A673 (cell line): ENCODE data around the gene NINJ1.

Experiments
- EZH2 ChIP-seq: fragments of 200-600 bp; sonication (generic); IDR thresholded peaks from 2 replicates; pipeline ENCODE4 v1.6.1; 2017; ENCODE audit warnings: borderline replicate concordance, low read depth, mild to moderate bottlenecking, mixed read lengths, antibody characterized with exemption, low read length; ENCODE audit not compliant: poor library complexity, severe bottlenecking
- TF ChIP-seq, protein P1 (sequence below): fragments of 300-800, 200-600 bp; sonication (generic); conservative IDR thresholded peaks from 2 replicates; pipeline ENCODE4 v1.5.1; 2017; ENCODE audit warnings: low read depth, mild to moderate bottlenecking, antibody characterized with exemption, low read length, moderate library complexity, mixed read lengths

DNA sequence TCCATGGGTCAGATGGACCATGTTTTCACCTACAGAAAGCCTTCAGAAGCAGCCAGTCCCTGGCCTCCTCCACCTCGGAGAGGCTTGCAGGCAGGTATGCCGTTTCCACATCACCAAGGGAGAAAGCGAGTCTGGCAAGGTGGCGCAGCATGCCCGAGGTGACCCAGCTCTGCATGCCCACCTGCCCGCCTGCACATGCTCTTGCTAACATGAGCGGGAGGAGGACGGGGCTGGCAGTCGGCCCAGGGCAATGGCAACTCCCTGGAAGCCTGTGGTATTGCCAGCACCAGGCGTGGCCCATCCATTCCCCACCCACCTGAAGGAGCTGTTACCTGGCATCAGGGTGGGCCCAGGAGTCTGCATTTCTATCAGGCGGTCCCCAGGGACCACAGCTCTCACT, 3.3 kb upstream of the NINJ1 start:
- TF ChIP-seq, protein P1, sequence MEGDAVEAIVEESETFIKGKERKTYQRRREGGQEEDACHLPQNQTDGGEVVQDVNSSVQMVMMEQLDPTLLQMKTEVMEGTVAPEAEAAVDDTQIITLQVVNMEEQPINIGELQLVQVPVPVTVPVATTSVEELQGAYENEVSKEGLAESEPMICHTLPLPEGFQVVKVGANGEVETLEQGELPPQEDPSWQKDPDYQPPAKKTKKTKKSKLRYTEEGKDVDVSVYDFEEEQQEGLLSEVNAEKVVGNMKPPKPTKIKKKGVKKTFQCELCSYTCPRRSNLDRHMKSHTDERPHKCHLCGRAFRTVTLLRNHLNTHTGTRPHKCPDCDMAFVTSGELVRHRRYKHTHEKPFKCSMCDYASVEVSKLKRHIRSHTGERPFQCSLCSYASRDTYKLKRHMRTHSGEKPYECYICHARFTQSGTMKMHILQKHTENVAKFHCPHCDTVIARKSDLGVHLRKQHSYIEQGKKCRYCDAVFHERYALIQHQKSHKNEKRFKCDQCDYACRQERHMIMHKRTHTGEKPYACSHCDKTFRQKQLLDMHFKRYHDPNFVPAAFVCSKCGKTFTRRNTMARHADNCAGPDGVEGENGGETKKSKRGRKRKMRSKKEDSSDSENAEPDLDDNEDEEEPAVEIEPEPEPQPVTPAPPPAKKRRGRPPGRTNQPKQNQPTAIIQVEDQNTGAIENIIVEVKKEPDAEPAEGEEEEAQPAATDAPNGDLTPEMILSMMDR: no peak
- TF ChIP-seq EZH2: no peak
